ENCODE data around the gene CCDC136.

CCDC136 gene

GRCh38 chr7:128801667-128802418 lies 10.1 kb downstream of the CCDC136 start:
- DNase-seq (ENCODE audit: low read depth in 1 of 2, low spot score in 1 of 2): no peak

GRCh38 chr7:128804484-128804883 lies 12.7 kb downstream of the CCDC136 start:
- DNase-seq (ENCODE audit: low read depth in 1 of 2, low spot score in 1 of 2): no peak

- no peak for DNase-seq (ENCODE audit: low read depth in 1 of 2, low spot score in 1 of 2)
Observed at GRCh38 chr7:128805225-128805624, 13.5 kb downstream of the CCDC136 start.

- DNase-seq (ENCODE audit: low read depth in 1 of 2, low spot score in 1 of 2): no peak
Observed at GRCh38 chr7:128807191-128807590, 15.4 kb downstream of the CCDC136 start.

- no peak for DNase-seq (ENCODE audit: low read depth in 1 of 2, low spot score in 1 of 2)
Observed at GRCh38 chr7:128809363-128809762, 17.6 kb downstream of the CCDC136 start.

- no peak for DNase-seq (ENCODE audit: low read depth in 1 of 2, low spot score in 1 of 2)
Observed at GRCh38 chr7:128810473-128810872, 18.7 kb downstream of the CCDC136 start.

GRCh38 chr7:128810997-128811396 lies 19.2 kb downstream of the CCDC136 start:
- no peak for DNase-seq (ENCODE audit: low read depth in 1 of 2, low spot score in 1 of 2)

GRCh38 chr7:128811631-128812430 lies 20.1 kb downstream of the CCDC136 start:
- no peak for DNase-seq (ENCODE audit: low read depth in 1 of 2, low spot score in 1 of 2)

- no peak for DNase-seq (ENCODE audit: low read depth in 1 of 2, low spot score in 1 of 2)
Observed at GRCh38 chr7:128812514-128813168, 20.9 kb downstream of the CCDC136 start.

- DNase-seq (ENCODE audit: low read depth in 1 of 2, low spot score in 1 of 2): no peak
Observed at GRCh38 chr7:128814499-128814898, 22.7 kb downstream of the CCDC136 start.

GRCh38 chr7:128815289-128815942 lies 23.6 kb downstream of the CCDC136 start:
- DNase-seq (ENCODE audit: low read depth in 1 of 2, low spot score in 1 of 2): no peak

GRCh38 chr7:128818694-128819093 lies 26.9 kb downstream of the CCDC136 start:
- no peak for DNase-seq (ENCODE audit: low read depth in 1 of 2, low spot score in 1 of 2)

- DNase-seq (ENCODE audit: low read depth in 1 of 2, low spot score in 1 of 2): no peak
Observed at GRCh38 chr7:128821724-128822123, 30.0 kb downstream of the CCDC136 start.

- no peak for DNase-seq (ENCODE audit: low read depth in 1 of 2, low spot score in 1 of 2)
Observed at GRCh38 chr7:128826512-128826911, 34.7 kb downstream of the CCDC136 start.

- no peak for DNase-seq (ENCODE audit: low read depth in 1 of 2, low spot score in 1 of 2)
Observed at GRCh38 chr7:128826916-128827247, 35.1 kb downstream of the CCDC136 start.

- no peak for DNase-seq (ENCODE audit: low read depth in 1 of 2, low spot score in 1 of 2)
Observed at GRCh38 chr7:128827248-128827958, 35.6 kb downstream of the CCDC136 start.

- no peak for DNase-seq (ENCODE audit: low read depth in 1 of 2, low spot score in 1 of 2)
Observed at GRCh38 chr7:128827971-128828711, 36.4 kb downstream of the CCDC136 start.

GRCh38 chr7:128829391-128830166 lies 37.8 kb downstream of the CCDC136 start:
- DNase-seq (ENCODE audit: low read depth in 1 of 2, low spot score in 1 of 2): no peak
